ENCODE data around the gene ERN1.

Gene ERN1

GRCh38 chr17:64055183-64056142 is 74.5 kb downstream of the ERN1 start:
- H3K4me1 Mint-ChIP-seq (ENCODE audit: low read depth), result peaks cover 68% of the 10 kb centered on the region
- peaks cover 91% of the 10 kb centered on the region for H3K36me3 Mint-ChIP-seq (ENCODE audit: low read depth)
- peak overlapping the region; percentile 63 for H3K27ac Mint-ChIP-seq

GRCh38 chr17:64054304-64054703 is 75.6 kb downstream of the ERN1 start:
- Mint-ChIP-seq H3K27me3 (ENCODE audit: low read depth) (no peaks in the 10 kb centered on the region), H3K36me3 (ENCODE audit: low read depth) (peaks cover 91% of the 10 kb centered on the region), H3K4me1 (ENCODE audit: low read depth) (peaks cover 69% of the 10 kb centered on the region), H3K27ac (no peak overlapping the region), H3K9me3 (no peaks in the 10 kb centered on the region), H3K4me3 (no peak overlapping the region)
- DNase-seq (ENCODE audit: low spot score), result no peak

More at GRCh38 chr17:64055183-64056142, 74.5 kb downstream of the ERN1 start:
- DNase-seq (ENCODE audit: low spot score), result no peak
- H3K9me3 Mint-ChIP-seq, result no peaks in the 10 kb centered on the region
- H3K4me3 Mint-ChIP-seq, result no peak overlapping the region
- no peaks in the 10 kb centered on the region for H3K27me3 Mint-ChIP-seq (ENCODE audit: low read depth)

- Mint-ChIP-seq H3K27ac (peak overlapping the region; percentile 81), H3K36me3 (ENCODE audit: low read depth) (peaks cover 86% of the 10 kb centered on the region), H3K4me3 (no peak overlapping the region)
Measured at GRCh38 chr17:64053101-64053500, 76.8 kb downstream of the ERN1 start.

GRCh38 chr17:64051153-64051552 is 78.8 kb downstream of the ERN1 start:
- Mint-ChIP-seq H3K27me3 (ENCODE audit: low read depth) (no peaks in the 10 kb centered on the region), H3K4me3 (peak overlapping the region; percentile 69), H3K27ac (peak overlapping the region; percentile 91), H3K36me3 (ENCODE audit: low read depth) (peaks cover 81% of the 10 kb centered on the region), H3K4me1 (ENCODE audit: low read depth) (peaks cover 45% of the 10 kb centered on the region), H3K9me3 (no peaks in the 10 kb centered on the region)
- DNase-seq (ENCODE audit: low spot score), result peak; percentile 37

More at GRCh38 chr17:64053101-64053500, 76.8 kb downstream of the ERN1 start:
- no peak for DNase-seq (ENCODE audit: low spot score)
- Mint-ChIP-seq H3K27me3 (ENCODE audit: low read depth) (no peaks in the 10 kb centered on the region), H3K9me3 (no peaks in the 10 kb centered on the region), H3K4me1 (ENCODE audit: low read depth) (peaks cover 59% of the 10 kb centered on the region)

GRCh38 chr17:64048805-64049204 is 81.1 kb downstream of the ERN1 start:
- Mint-ChIP-seq H3K4me1 (ENCODE audit: low read depth) (peaks cover 42% of the 10 kb centered on the region), H3K27me3 (ENCODE audit: low read depth) (no peaks in the 10 kb centered on the region), H3K4me3 (no peak overlapping the region), H3K9me3 (no peaks in the 10 kb centered on the region), H3K36me3 (ENCODE audit: low read depth) (peaks cover 87% of the 10 kb centered on the region), H3K27ac (no peak overlapping the region)
- DNase-seq (ENCODE audit: low spot score), result no peak

- Mint-ChIP-seq H3K9me3 (no peaks in the 10 kb centered on the region), H3K27me3 (ENCODE audit: low read depth) (no peaks in the 10 kb centered on the region), H3K36me3 (ENCODE audit: low read depth) (peaks cover 77% of the 10 kb centered on the region), H3K27ac (peak overlapping the region; percentile 69), H3K4me3 (no peak overlapping the region), H3K4me1 (ENCODE audit: low read depth) (peaks cover 11% of the 10 kb centered on the region)
- DNase-seq (ENCODE audit: low spot score), result no peak
Measured at GRCh38 chr17:64045176-64045575, 84.8 kb downstream of the ERN1 start.

GRCh38 chr17:64042700-64043485 is 87.1 kb downstream of the ERN1 start:
- H3K27ac Mint-ChIP-seq, result no peak overlapping the region
- no peak for DNase-seq (ENCODE audit: low spot score)

GRCh38 chr17:64041912-64042311 is 88.0 kb downstream of the ERN1 start:
- Mint-ChIP-seq H3K4me3 (no peak overlapping the region), H3K27ac (peak overlapping the region; percentile 50)
- no peak for DNase-seq (ENCODE audit: low spot score)

More at GRCh38 chr17:64042700-64043485, 87.1 kb downstream of the ERN1 start:
- Mint-ChIP-seq H3K4me1 (ENCODE audit: low read depth) (peaks cover 4% of the 10 kb centered on the region), H3K27me3 (ENCODE audit: low read depth) (no peaks in the 10 kb centered on the region), H3K9me3 (no peaks in the 10 kb centered on the region), H3K4me3 (no peak overlapping the region), H3K36me3 (ENCODE audit: low read depth) (peaks cover 75% of the 10 kb centered on the region)

GRCh38 chr17:64040206-64040605 is 89.7 kb downstream of the ERN1 start:
- no peaks in the 10 kb centered on the region for H3K9me3 Mint-ChIP-seq
- no peak for DNase-seq (ENCODE audit: low spot score)
- no peak overlapping the region for H3K4me3 Mint-ChIP-seq
- H3K4me1 Mint-ChIP-seq (ENCODE audit: low read depth), result peaks cover 7% of the 10 kb centered on the region
- H3K27me3 Mint-ChIP-seq (ENCODE audit: low read depth), result no peaks in the 10 kb centered on the region
- H3K36me3 Mint-ChIP-seq (ENCODE audit: low read depth), result peaks cover 76% of the 10 kb centered on the region
- no peak overlapping the region for H3K27ac Mint-ChIP-seq

More at GRCh38 chr17:64041912-64042311, 88.0 kb downstream of the ERN1 start:
- peaks cover 8% of the 10 kb centered on the region for H3K4me1 Mint-ChIP-seq (ENCODE audit: low read depth)
- H3K36me3 Mint-ChIP-seq (ENCODE audit: low read depth), result peaks cover 80% of the 10 kb centered on the region
- H3K9me3 Mint-ChIP-seq, result no peaks in the 10 kb centered on the region
- H3K27me3 Mint-ChIP-seq (ENCODE audit: low read depth), result no peaks in the 10 kb centered on the region

GRCh38 chr17:64039106-64039400 is 90.9 kb downstream of the ERN1 start:
- Mint-ChIP-seq H3K36me3 (ENCODE audit: low read depth) (peaks cover 68% of the 10 kb centered on the region), H3K27ac (peak overlapping the region; percentile 26), H3K4me1 (ENCODE audit: low read depth) (peaks cover 8% of the 10 kb centered on the region), H3K4me3 (no peak overlapping the region), H3K27me3 (ENCODE audit: low read depth) (no peaks in the 10 kb centered on the region), H3K9me3 (no peaks in the 10 kb centered on the region)
- no peak for DNase-seq (ENCODE audit: low spot score)

- no peaks in the 10 kb centered on the region for H3K9me3 Mint-ChIP-seq
- peaks cover 8% of the 10 kb centered on the region for H3K4me1 Mint-ChIP-seq (ENCODE audit: low read depth)
- H3K4me3 Mint-ChIP-seq, result no peak overlapping the region
- H3K36me3 Mint-ChIP-seq (ENCODE audit: low read depth), result peaks cover 63% of the 10 kb centered on the region
- no peaks in the 10 kb centered on the region for H3K27me3 Mint-ChIP-seq (ENCODE audit: low read depth)
- peak overlapping the region; percentile 26 for H3K27ac Mint-ChIP-seq
- DNase-seq (ENCODE audit: low spot score), result no peak
Measured at GRCh38 chr17:64038331-64039105, 91.4 kb downstream of the ERN1 start.

GRCh38 chr17:64037802-64038201 is 92.1 kb downstream of the ERN1 start:
- no peaks in the 10 kb centered on the region for H3K27me3 Mint-ChIP-seq (ENCODE audit: low read depth)
- peaks cover 8% of the 10 kb centered on the region for H3K4me1 Mint-ChIP-seq (ENCODE audit: low read depth)
- peak overlapping the region; percentile 26 for H3K27ac Mint-ChIP-seq
- peaks cover 61% of the 10 kb centered on the region for H3K36me3 Mint-ChIP-seq (ENCODE audit: low read depth)
- no peaks in the 10 kb centered on the region for H3K9me3 Mint-ChIP-seq
- no peak for DNase-seq (ENCODE audit: low spot score)
- no peak overlapping the region for H3K4me3 Mint-ChIP-seq

- no peak overlapping the region for H3K27ac Mint-ChIP-seq
- no peaks in the 10 kb centered on the region for H3K9me3 Mint-ChIP-seq
- H3K27me3 Mint-ChIP-seq (ENCODE audit: low read depth), result no peaks in the 10 kb centered on the region
- no peak overlapping the region for H3K4me3 Mint-ChIP-seq
- peaks cover 61% of the 10 kb centered on the region for H3K36me3 Mint-ChIP-seq (ENCODE audit: low read depth)
- H3K4me1 Mint-ChIP-seq (ENCODE audit: low read depth), result peaks cover 8% of the 10 kb centered on the region
- no peak for DNase-seq (ENCODE audit: low spot score)
Measured at GRCh38 chr17:64037180-64037579, 92.8 kb downstream of the ERN1 start.
